ENCODE measurements around the gene BACE2. TPM values are rescaled to one million over a fixed set of nuclear protein-coding genes. Genes with fewer than 3 reads are reported as not detected.

The BACE2 gene
- total RNA-seq, 1 donor from 2014 or later, result 82.8 TPM

DNA sequence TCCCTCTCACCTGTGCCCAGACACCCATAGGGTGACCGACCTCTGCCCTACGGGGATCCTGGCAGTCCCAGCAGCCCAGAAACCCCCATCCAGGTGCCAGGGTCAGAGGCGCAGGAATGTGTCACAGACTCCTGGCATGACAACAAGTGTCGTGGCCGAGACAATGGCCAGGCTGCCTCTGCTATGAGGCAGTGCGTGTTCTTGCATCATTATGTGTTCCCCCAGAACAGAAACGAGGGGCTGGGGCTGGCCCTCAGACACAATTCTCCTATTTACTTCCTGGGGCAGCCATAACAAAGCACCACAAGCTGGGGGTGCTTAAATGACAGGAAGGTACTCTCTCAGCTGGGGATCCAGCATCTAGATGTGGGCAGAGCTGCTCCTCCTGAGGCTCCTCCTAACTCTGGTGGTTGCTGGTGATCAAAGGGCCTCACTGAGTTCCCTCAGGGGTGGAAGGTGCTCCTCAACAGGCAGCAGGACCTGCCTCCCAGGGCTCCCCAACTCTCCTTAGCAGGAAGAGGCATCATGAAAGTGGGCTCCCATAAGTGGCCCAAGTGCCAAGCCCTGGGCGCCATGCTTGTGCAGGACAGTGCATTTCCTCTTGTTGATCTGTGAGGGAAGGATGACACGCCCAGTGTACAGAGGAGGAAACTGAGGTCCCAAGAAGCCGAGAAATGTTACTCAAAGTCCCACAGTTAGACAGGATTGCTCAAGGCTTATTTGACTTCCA is 24.2 kb upstream of the BACE2 start:
- Histone ChIP-seq H3K36me3 (ENCODE audit: control insufficient read depth, insufficient read depth, low read length) (no peaks in the 10 kb centered on the region), H3K4me3 (ENCODE audit: low read depth, low read length) (no peak overlapping the region), H3K27me3 (ENCODE audit: control insufficient read depth, insufficient read depth, low read length) (peaks cover 2% of the 10 kb centered on the region)
- no peak for DNase-seq (ENCODE audit: low read depth)
- TF ChIP-seq CTCF (IDR thresholded peaks at IDR 0.05; ENCODE audit: insufficient read depth, low read length, poor library complexity, severe bottlenecking), result no peak

DNA sequence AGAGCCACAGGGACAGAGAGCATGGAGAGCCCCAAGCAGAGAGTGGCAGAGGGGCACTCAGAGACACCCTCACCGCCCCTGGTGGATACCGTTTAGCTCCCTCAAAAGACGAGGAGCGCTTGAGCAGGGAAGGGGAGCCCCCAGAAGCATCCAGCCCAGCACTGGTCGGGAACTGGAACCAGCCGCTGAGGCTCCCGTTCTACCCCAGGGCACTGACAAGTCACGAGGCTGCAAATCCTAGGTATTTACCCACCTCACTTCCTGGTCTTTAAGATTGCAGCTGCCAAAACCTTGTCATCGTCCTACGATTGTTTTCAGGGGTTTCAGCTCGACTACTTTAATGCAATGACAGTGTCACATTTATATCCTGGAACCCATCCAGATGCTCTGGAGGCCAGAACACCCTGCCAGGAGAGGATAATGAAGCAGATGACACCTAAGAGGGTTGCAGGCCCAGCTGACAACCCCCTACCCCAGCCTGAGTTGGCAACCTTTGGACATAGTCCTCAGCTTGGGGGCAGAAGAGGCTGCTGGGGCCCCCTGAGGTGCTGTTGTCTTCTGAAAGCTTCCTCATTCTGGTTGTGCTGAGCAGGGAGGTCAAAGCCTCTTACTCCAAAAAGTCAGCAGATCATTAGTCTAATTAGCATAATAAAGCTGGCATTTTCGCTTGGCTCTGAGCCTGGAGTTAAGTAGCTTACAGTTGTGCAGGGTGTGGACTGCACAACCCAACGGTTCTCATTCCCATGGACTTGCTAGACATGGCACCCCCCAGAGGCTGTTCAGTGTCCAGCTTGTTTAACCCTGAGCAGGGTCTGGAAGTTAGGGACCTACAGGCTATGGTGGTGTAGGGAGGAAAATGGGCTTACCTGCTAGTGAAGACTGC is 20.6 kb upstream of the BACE2 start:
- H3K36me3 ChIP-seq (ENCODE audit: control insufficient read depth, insufficient read depth, low read length), result no peaks in the 10 kb centered on the region
- no peak overlapping the region for H3K4me3 ChIP-seq (ENCODE audit: low read depth, low read length)
- H3K27me3 ChIP-seq (ENCODE audit: control insufficient read depth, insufficient read depth, low read length), result peaks cover 4% of the 10 kb centered on the region
- no peak for TF ChIP-seq CTCF (IDR thresholded peaks at IDR 0.05; ENCODE audit: insufficient read depth, low read length, poor library complexity, severe bottlenecking)
- DNase-seq (ENCODE audit: low read depth), result no peak

DNA sequence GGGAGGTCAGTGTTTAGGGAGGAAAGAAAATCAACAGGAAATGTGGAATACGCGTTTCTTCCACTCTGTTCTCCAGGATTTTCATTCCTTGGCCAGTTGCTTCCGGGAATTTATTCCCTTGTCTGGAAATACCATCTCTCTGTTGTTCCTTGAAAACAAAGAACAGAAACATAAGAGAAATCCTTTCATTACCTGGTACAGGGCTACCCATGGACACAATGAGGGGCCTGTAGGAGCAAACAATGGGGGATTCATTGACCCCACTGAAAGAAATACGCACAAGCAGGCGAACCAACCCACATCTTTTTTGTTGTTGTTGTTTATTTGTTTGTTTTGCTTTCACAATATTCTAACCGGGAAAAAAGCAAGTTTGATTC is 20.0 kb upstream of the BACE2 start:
- H3K27me3 ChIP-seq (ENCODE audit: control insufficient read depth, insufficient read depth, low read length), result peaks cover 4% of the 10 kb centered on the region
- DNase-seq (ENCODE audit: low read depth), result no peak
- no peak overlapping the region for H3K4me3 ChIP-seq (ENCODE audit: low read depth, low read length)
- no peak for TF ChIP-seq CTCF (IDR thresholded peaks at IDR 0.05; ENCODE audit: insufficient read depth, low read length, poor library complexity, severe bottlenecking)
- H3K36me3 ChIP-seq (ENCODE audit: control insufficient read depth, insufficient read depth, low read length), result no peaks in the 10 kb centered on the region

GRCh38 chr21:41148798-41149197 is 19.2 kb upstream of the BACE2 start:
- H3K4me3 ChIP-seq (ENCODE audit: low read depth, low read length), result no peak overlapping the region
- no peaks in the 10 kb centered on the region for H3K36me3 ChIP-seq (ENCODE audit: control insufficient read depth, insufficient read depth, low read length)
- peaks cover 5% of the 10 kb centered on the region for H3K27me3 ChIP-seq (ENCODE audit: control insufficient read depth, insufficient read depth, low read length)
- no peak for TF ChIP-seq CTCF (IDR thresholded peaks at IDR 0.05; ENCODE audit: insufficient read depth, low read length, poor library complexity, severe bottlenecking)
- DNase-seq (ENCODE audit: low read depth), result no peak

GRCh38 chr21:41149199-41149598 is 18.8 kb upstream of the BACE2 start:
- H3K4me3 ChIP-seq (ENCODE audit: low read depth, low read length), result no peak overlapping the region
- TF ChIP-seq CTCF (IDR thresholded peaks at IDR 0.05; ENCODE audit: insufficient read depth, low read length, poor library complexity, severe bottlenecking), result no peak
- no peaks in the 10 kb centered on the region for H3K36me3 ChIP-seq (ENCODE audit: control insufficient read depth, insufficient read depth, low read length)
- peaks cover 7% of the 10 kb centered on the region for H3K27me3 ChIP-seq (ENCODE audit: control insufficient read depth, insufficient read depth, low read length)
- no peak for DNase-seq (ENCODE audit: low read depth)

All from kidney epithelial cell (primary cell).